ENCODE results near the gene APRT. TPM values are rescaled to one million over a fixed set of nuclear protein-coding genes. Genes with fewer than 3 reads are reported as not detected.
A peak's percentile ranks its signal among the peaks of the same experiment; 100 is the strongest.

The APRT gene
- total and polyA plus RNA-seq, 9 of the 15 experiments (the other 6 are each of a cell fraction or from before 2014, with no cell fraction given), result 41.7 to 409 (median 146) TPM

DNA sequence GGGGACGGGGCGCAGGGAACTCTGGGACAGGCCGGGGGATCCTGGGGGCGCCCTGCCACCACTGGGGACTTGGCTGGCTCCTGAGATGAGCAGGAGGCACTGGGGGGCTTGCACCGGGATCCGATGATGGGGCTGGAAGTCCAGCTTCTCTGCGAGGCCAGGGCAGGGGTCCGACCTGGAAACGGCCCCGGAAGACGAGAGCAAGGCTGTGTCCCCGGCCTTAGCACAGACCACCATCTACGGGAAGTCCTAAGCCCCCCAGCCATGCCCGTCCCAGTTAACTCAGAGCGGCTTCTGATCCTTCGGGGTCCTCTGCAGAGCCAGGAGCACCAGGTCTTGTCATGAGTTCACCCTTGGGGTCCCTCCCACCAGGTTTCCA, 7.6 kb downstream of the APRT start (continued):
- 0 out of 2 replicates have a peak, but pooled peaks have one; percentile 21 for TF ChIP-seq ZBTB40 (IDR thresholded peaks at IDR 0.05)
- TF ChIP-seq ZBTB40 (CRISPR knock-in tag; IDR thresholded peaks at IDR 0.05), result no peak
- TF ChIP-seq KDM5B (IDR thresholded peaks at IDR 0.05; ENCODE audit: insufficient replicate concordance, low read depth, low read length), result peak; percentile 26
- 0 out of 2 replicates have a peak, but pooled peaks have one; percentile 1 for TF ChIP-seq ZBTB7A (IDR thresholded peaks at IDR 0.05; ENCODE audit: borderline replicate concordance, control insufficient read depth, low read depth, low read length)
- no peak for TF ChIP-seq CEBPG (CRISPR knock-in tag; IDR thresholded peaks at IDR 0.05)
- TF ChIP-seq CEBPG (tag; conservative IDR thresholded peaks at IDR 0.05 in 1 of 2, IDR thresholded peaks at IDR 0.05 in 1 of 2), result no peak
- TF ChIP-seq ZFP91 (CRISPR knock-in tag; IDR thresholded peaks at IDR 0.05), result no peak
- peak; percentile 9; the same call in 1 of the 2 replicates for TF ChIP-seq POLR2G (IDR thresholded peaks at IDR 0.05; ENCODE audit: low read depth, low read length)
- no peak for TF ChIP-seq RAD21 (CRISPR knock-in tag; conservative IDR thresholded peaks at IDR 0.05 in 1 of 2, IDR thresholded peaks at IDR 0.05 in 1 of 2)
